GM12878 (cell line): ENCODE data around the gene MID2. TPM values are rescaled to one million over a fixed set of nuclear protein-coding genes. Genes with fewer than 3 reads are reported as not detected.

Experiments
- ATAC-seq: fragments of 200-7000 bp; cut with Tn5 transposase; 3 replicates; pipeline ENCODE4 v1.9.1; 2020; ENCODE audit warnings: mild to moderate bottlenecking, moderate library complexity
- BruUV-seq: library from RNA; stranded (reverse); fragments of 400-500 nt; replicated peaks from 2 replicates; lab custom pipeline; 2021; lab: Mats Ljungman, UMichigan
- CTCF ChIA-PET: fragments of 300-600 bp; sonication (Branson Sonifier 250); formaldehyde crosslinking; extraction: SDS; loops from one replicate; lab custom pipeline; 2021; ENCODE audit warnings: inconsistent platforms; lab: Yijun Ruan, JAX
- POLR2A ChIA-PET: fragments of 350-600 bp; formaldehyde crosslinking; extraction: SDS; loops from one replicate; lab custom pipeline; 2021; ENCODE audit warnings: inconsistent platforms; lab: Charles Lee
- RAD21 ChIA-PET: fragments of 300-600 bp; sonication (Branson Sonifier 250); formaldehyde crosslinking; loops from one replicate; lab custom pipeline; 2023; ENCODE audit warnings: antibody characterized with exemption; ENCODE audit not compliant: unreplicated experiment; lab: Charles Lee
- SMC1A ChIA-PET: fragments of 300-600 bp; sonication (Branson Sonifier 250); formaldehyde crosslinking; loops from one replicate; lab custom pipeline; 2023; ENCODE audit not compliant: unreplicated experiment, uncharacterized antibody; lab: Charles Lee
- DNase-seq: peaks from one replicate; pipeline ENCODE4 v3.0.0-alpha.2; 2011; ENCODE audit warnings: low read depth, low spot score
- FAIRE-seq: peaks from 3 replicates; lab custom pipeline; 2011; peaks lifted over from hg19 to GRCh38; lab: Jason Lieb, UNC
- H2AFZ ChIP-seq: 2 replicates; pipeline ENCODE4 v1.6.0; 2011; ENCODE audit warnings: low read depth, low read length, control low read depth; ENCODE audit not compliant: control insufficient read depth
- H3K27ac ChIP-seq: 2 replicates; pipeline ENCODE4 v1.5.1; 2011; ENCODE audit warnings: control low read depth; ENCODE audit not compliant: control insufficient read depth, insufficient read depth
- H3K27me3 ChIP-seq, 2 experiments: replicated peaks in 1 of 2; 2 replicates each; pipeline versions ENCODE4 v1.6.0 to v1.6.1; 2011; ENCODE audit warnings: low read length in 1 of 2; ENCODE audit not compliant: control insufficient read depth in 2 of 2, insufficient read depth in 2 of 2
- H3K36me3 ChIP-seq, 2 experiments: 2 replicates each; pipeline ENCODE4 v1.5.1; 2011; ENCODE audit warnings: low read length in 1 of 2; ENCODE audit not compliant: control insufficient read depth in 2 of 2, insufficient read depth in 2 of 2
- H3K4me1 ChIP-seq: 2 replicates; pipeline ENCODE4 v1.6.1; 2011; ENCODE audit warnings: mild to moderate bottlenecking, low read length, moderate library complexity, mixed read lengths; ENCODE audit not compliant: control insufficient read depth, insufficient read depth
- H3K4me2 ChIP-seq: 2 replicates; pipeline ENCODE4 v1.6.0; 2011; ENCODE audit warnings: control low read depth; ENCODE audit not compliant: control insufficient read depth, insufficient read depth
- H3K4me3 ChIP-seq: fragments of 200-600 bp; sonication (generic); 2 replicates; pipeline ENCODE4 v1.5.1; 2016
- H3K79me2 ChIP-seq: 2 replicates; pipeline ENCODE4 v1.6.0; 2011; ENCODE audit warnings: low read length; ENCODE audit not compliant: control insufficient read depth, insufficient read depth
- H3K9ac ChIP-seq: 2 replicates; pipeline ENCODE4 v1.8.0; 2011; ENCODE audit warnings: low read length, control low read depth, mixed read lengths; ENCODE audit not compliant: control insufficient read depth, insufficient read depth
- H3K9me3 ChIP-seq: replicated peaks from 3 replicates; pipeline ENCODE4 v1.5.1; 2011; ENCODE audit warnings: mild to moderate bottlenecking, low read length; ENCODE audit not compliant: control insufficient read depth, insufficient read depth
- H4K20me1 ChIP-seq: 2 replicates; pipeline ENCODE4 v1.6.0; 2011; ENCODE audit not compliant: control insufficient read depth, insufficient read depth
- CHD2 ChIP-seq: IDR thresholded peaks from 2 replicates; pipeline ENCODE4 v1.6.1; 2011; ENCODE audit warnings: low read depth, low read length, improper control_type of control experiment, borderline replicate concordance
- DPF2 ChIP-seq: fragments of 450-650 bp; IDR thresholded peaks from 2 replicates; pipeline ENCODE4 v1.6.1; 2017; ENCODE audit warnings: mild to moderate bottlenecking
- EZH2 ChIP-seq: IDR thresholded peaks from 2 replicates; pipeline ENCODE4 v1.6.1; 2012; ENCODE audit warnings: low read depth, mild to moderate bottlenecking, control low read depth, inconsistent platforms, low read length, borderline replicate concordance; ENCODE audit not compliant: control insufficient read depth
- HDGF ChIP-seq: fragments of 450-650 bp; IDR thresholded peaks from 2 replicates; pipeline ENCODE4 v1.6.1; 2016; ENCODE audit warnings: antibody characterized with exemption
- KDM1A ChIP-seq: fragments of 200-600 bp; sonication (generic); IDR thresholded peaks from 2 replicates; pipeline ENCODE4 v1.6.1; 2016; ENCODE audit warnings: borderline replicate concordance
- LARP7 ChIP-seq: fragments of 450-650 bp; IDR thresholded peaks from 2 replicates; pipeline ENCODE4 v1.6.1; 2017; ENCODE audit warnings: mild to moderate bottlenecking
- MTA3 ChIP-seq: IDR thresholded peaks from 2 replicates; pipeline ENCODE4 v1.6.1; 2012; ENCODE audit warnings: low read length, inconsistent platforms, borderline replicate concordance
- MXI1 ChIP-seq: fragments of 150-350 bp; IDR thresholded peaks from 2 replicates; pipeline ENCODE4 v1.6.1; 2011; ENCODE audit warnings: low read depth, mild to moderate bottlenecking, inconsistent platforms, low read length, improper control_type of control experiment
- NR2C1 ChIP-seq: fragments of 450-650 bp; IDR thresholded peaks from 2 replicates; pipeline ENCODE4 v1.6.1; 2017; ENCODE audit warnings: antibody characterized with exemption, mild to moderate bottlenecking, moderate library complexity
- SIN3A ChIP-seq: IDR thresholded peaks from 2 replicates; pipeline ENCODE4 v1.6.1; 2012; ENCODE audit warnings: low read depth, low read length, improper control_type of control experiment
- TCF12 ChIP-seq: IDR thresholded peaks from 2 replicates; pipeline ENCODE4 v1.6.1; 2011; ENCODE audit warnings: low read depth, mild to moderate bottlenecking, low read length
- YY1 ChIP-seq: IDR thresholded peaks from 2 replicates; pipeline ENCODE4 v1.6.1; 2011; ENCODE audit warnings: low read depth, mild to moderate bottlenecking, low read length
- ZNF622 ChIP-seq: fragments of 450-650 bp; IDR thresholded peaks from 2 replicates; pipeline ENCODE4 v1.6.1; 2017; ENCODE audit warnings: mild to moderate bottlenecking, inconsistent platforms
- WGBS: methylation state at CpG from one replicate; pipeline ENCODE4 v1.1.6; 2016; ENCODE audit warnings: low lambda C conversion rate; ENCODE audit not compliant: insufficient replicate concordance, insufficient coverage; ENCODE audit errors: missing lambda C conversion rate; 5-methylcytosine and 5-hydroxymethylcytosine counted together
- in situ Hi-C: fragments of 300-500 bp; cut with MboI; formaldehyde crosslinking; loops from 9 replicates; pipeline ENCODE4 v1.14.3; 2018; ENCODE audit warnings: mixed read lengths
- intact Hi-C: fragments of 100-400 bp; cut with micrococcal nuclease; formaldehyde crosslinking; loops from one replicate; pipeline ENCODE4 v1.14.2; 2022; ENCODE audit not compliant: unreplicated experiment
- polyA plus RNA-seq, 11 experiments: library from polyadenylated mRNA; depleted of rRNA in 4 of 11; unstranded in 6 of 11; stranded (reverse) in 5 of 11; fragments of >200 nt; fragmentation: Nextera tagmentation in 4 of 11; fragmentation: Illumina TruSeq in 1 of 11; extraction: Ambion mirVana in 4 of 11; extraction: Trizol in 1 of 11; gene quantifications; 1 replicate in 1 of 11; 2 replicates in 10 of 11; pipeline versions ENCODE4 v1.2.1 to v1.2.3, GENCODE V29; 2011 to 2016; ENCODE audit warnings: inconsistent platforms in 2 of 11, missing spikeins in 2 of 11, low read depth in 1 of 11
- total RNA-seq, 4 experiments: library from RNA; depleted of rRNA in 3 of 4; stranded (reverse); fragments of >200 nt in 3 of 4; fragmentation: Illumina TruSeq in 1 of 4; extraction: Trizol in 1 of 4; gene quantifications; 2 replicates each; pipeline versions ENCODE4 v1.2.1 to v1.2.3, GENCODE V29; 2013 to 2021
- TF ChIP-seq, protein P1 (sequence below): IDR thresholded peaks from 2 replicates; pipeline ENCODE4 v1.6.1; 2012; ENCODE audit warnings: mild to moderate bottlenecking, low read depth, low read length
- TF ChIP-seq, protein P2 (sequence below): fragments of 450-650 bp; IDR thresholded peaks from 2 replicates; pipeline ENCODE4 v1.6.1; 2014; ENCODE audit warnings: mild to moderate bottlenecking
- TF ChIP-seq, protein P3 (sequence below): fragments of 450-650 bp; IDR thresholded peaks from 2 replicates; pipeline ENCODE4 v1.6.1; 2017; ENCODE audit warnings: mild to moderate bottlenecking, moderate library complexity

The MID2 gene
- total and polyA plus RNA-seq, 10 of the 15 experiments (the other 5 are each of a cell fraction or from before 2014, with no cell fraction given), result 0.04 to 0.21 TPM; not detected in 8

DNA sequence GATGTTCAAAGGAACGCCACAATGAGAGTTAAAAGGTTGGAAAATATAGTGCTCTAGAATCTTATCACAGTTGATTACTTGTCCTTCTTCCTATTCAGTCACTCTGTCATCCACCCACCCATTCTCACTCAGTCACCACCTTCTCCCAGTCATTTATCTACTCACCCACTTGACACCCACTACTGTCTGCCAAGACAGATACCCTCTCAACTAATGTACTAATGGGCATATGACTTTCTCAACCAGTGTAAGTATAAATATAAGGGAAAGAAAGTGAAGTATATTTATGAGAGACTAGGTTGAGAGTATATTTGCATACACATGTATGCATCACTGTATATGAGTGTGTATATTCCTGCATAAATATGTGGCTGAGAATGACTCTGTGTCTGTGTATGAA, 20.0 kb downstream of the MID2 start:
- Histone ChIP-seq H3K27me3 (no peaks in the 10 kb centered on the region), H3K9ac (no peak overlapping the region), H3K9me3 (no peaks in the 10 kb centered on the region), H3K27ac (no peak overlapping the region), H2AFZ (no peak overlapping the region), H3K4me2 (no peak overlapping the region), H3K79me2 (no peaks in the 10 kb centered on the region), H3K4me1 (no peaks in the 10 kb centered on the region), H3K36me3 (no peaks in the 10 kb centered on the region), H4K20me1 (no peaks in the 10 kb centered on the region), H3K4me3 (no peak overlapping the region)
- no peak for TF ChIP-seq EZH2
- TF ChIP-seq LARP7, result no peak
- no peak for TF ChIP-seq CHD2
- no peak for TF ChIP-seq MXI1
- no peak for TF ChIP-seq ZNF622
- TF ChIP-seq KDM1A, result no peak
- TF ChIP-seq, protein P1, sequence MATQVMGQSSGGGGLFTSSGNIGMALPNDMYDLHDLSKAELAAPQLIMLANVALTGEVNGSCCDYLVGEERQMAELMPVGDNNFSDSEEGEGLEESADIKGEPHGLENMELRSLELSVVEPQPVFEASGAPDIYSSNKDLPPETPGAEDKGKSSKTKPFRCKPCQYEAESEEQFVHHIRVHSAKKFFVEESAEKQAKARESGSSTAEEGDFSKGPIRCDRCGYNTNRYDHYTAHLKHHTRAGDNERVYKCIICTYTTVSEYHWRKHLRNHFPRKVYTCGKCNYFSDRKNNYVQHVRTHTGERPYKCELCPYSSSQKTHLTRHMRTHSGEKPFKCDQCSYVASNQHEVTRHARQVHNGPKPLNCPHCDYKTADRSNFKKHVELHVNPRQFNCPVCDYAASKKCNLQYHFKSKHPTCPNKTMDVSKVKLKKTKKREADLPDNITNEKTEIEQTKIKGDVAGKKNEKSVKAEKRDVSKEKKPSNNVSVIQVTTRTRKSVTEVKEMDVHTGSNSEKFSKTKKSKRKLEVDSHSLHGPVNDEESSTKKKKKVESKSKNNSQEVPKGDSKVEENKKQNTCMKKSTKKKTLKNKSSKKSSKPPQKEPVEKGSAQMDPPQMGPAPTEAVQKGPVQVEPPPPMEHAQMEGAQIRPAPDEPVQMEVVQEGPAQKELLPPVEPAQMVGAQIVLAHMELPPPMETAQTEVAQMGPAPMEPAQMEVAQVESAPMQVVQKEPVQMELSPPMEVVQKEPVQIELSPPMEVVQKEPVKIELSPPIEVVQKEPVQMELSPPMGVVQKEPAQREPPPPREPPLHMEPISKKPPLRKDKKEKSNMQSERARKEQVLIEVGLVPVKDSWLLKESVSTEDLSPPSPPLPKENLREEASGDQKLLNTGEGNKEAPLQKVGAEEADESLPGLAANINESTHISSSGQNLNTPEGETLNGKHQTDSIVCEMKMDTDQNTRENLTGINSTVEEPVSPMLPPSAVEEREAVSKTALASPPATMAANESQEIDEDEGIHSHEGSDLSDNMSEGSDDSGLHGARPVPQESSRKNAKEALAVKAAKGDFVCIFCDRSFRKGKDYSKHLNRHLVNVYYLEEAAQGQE, result no peak
- no peak for TF ChIP-seq MTA3
- TF ChIP-seq HDGF, result no peak
- TF ChIP-seq YY1, result no peak
- TF ChIP-seq, protein P2, sequence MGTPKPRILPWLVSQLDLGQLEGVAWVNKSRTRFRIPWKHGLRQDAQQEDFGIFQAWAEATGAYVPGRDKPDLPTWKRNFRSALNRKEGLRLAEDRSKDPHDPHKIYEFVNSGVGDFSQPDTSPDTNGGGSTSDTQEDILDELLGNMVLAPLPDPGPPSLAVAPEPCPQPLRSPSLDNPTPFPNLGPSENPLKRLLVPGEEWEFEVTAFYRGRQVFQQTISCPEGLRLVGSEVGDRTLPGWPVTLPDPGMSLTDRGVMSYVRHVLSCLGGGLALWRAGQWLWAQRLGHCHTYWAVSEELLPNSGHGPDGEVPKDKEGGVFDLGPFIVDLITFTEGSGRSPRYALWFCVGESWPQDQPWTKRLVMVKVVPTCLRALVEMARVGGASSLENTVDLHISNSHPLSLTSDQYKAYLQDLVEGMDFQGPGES, result no peak
- no peak for TF ChIP-seq NR2C1
- no peak for TF ChIP-seq DPF2
- no peak for TF ChIP-seq TCF12
- TF ChIP-seq, protein P3, sequence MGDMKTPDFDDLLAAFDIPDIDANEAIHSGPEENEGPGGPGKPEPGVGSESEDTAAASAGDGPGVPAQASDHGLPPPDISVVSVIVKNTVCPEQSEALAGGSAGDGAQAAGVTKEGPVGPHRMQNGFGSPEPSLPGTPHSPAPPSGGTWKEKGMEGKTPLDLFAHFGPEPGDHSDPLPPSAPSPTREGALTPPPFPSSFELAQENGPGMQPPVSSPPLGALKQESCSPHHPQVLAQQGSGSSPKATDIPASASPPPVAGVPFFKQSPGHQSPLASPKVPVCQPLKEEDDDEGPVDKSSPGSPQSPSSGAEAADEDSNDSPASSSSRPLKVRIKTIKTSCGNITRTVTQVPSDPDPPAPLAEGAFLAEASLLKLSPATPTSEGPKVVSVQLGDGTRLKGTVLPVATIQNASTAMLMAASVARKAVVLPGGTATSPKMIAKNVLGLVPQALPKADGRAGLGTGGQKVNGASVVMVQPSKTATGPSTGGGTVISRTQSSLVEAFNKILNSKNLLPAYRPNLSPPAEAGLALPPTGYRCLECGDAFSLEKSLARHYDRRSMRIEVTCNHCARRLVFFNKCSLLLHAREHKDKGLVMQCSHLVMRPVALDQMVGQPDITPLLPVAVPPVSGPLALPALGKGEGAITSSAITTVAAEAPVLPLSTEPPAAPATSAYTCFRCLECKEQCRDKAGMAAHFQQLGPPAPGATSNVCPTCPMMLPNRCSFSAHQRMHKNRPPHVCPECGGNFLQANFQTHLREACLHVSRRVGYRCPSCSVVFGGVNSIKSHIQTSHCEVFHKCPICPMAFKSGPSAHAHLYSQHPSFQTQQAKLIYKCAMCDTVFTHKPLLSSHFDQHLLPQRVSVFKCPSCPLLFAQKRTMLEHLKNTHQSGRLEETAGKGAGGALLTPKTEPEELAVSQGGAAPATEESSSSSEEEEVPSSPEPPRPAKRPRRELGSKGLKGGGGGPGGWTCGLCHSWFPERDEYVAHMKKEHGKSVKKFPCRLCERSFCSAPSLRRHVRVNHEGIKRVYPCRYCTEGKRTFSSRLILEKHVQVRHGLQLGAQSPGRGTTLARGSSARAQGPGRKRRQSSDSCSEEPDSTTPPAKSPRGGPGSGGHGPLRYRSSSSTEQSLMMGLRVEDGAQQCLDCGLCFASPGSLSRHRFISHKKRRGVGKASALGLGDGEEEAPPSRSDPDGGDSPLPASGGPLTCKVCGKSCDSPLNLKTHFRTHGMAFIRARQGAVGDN, result no peak
- TF ChIP-seq SIN3A, result no peak
- intact Hi-C loops (no loop called here), in situ Hi-C loops (no loop called here)
- POLR2A ChIA-PET, result no interaction called here
- 0% methylated on average over 1 of the region's 1 CpG for WGBS
- no peak for DNase-seq
- CTCF ChIA-PET, result no interaction called here
- no peak for FAIRE-seq
- RAD21 ChIA-PET, result no interaction called here
- SMC1A ChIA-PET, result no interaction called here
- no TSS peak for BruUV-seq
- ATAC-seq, result no peak
